Embryonic facial prominence (tissue), 1 donor: ENCODE data around the gene ZNF618.

Experiments used
- DNase-seq: peaks from one replicate; pipeline ENCODE4 v3.0.0-alpha.2; 2016; ENCODE audit errors: extremely low spot score

ZNF618 gene

GRCh38 chr9:113957351-113957750, 81.2 kb downstream of the ZNF618 start:
- DNase-seq: no peak

- DNase-seq: peak; percentile 52
Observed at GRCh38 chr9:113957821-113958341, 81.8 kb downstream of the ZNF618 start.

DNA sequence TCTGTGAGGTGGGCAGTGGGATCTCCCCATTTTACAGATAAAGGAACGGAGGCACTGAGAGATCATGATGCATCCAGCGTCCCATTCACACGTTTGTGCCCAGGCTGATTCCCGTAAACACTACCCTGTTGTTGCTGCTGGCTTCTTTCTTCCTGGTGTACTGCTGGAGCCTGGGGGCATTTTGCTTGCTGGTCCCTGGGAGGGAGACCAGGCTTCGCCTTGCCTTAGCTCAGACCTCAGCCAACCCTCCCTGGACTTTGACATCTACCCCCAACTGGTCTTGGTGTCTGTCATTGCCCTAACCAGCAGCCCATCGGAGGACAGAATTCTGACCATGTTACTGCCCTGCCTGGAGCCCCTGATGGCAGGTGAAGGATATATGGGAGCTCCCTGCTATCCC, 82.4 kb downstream of the ZNF618 start:
- no peak for DNase-seq

DNA sequence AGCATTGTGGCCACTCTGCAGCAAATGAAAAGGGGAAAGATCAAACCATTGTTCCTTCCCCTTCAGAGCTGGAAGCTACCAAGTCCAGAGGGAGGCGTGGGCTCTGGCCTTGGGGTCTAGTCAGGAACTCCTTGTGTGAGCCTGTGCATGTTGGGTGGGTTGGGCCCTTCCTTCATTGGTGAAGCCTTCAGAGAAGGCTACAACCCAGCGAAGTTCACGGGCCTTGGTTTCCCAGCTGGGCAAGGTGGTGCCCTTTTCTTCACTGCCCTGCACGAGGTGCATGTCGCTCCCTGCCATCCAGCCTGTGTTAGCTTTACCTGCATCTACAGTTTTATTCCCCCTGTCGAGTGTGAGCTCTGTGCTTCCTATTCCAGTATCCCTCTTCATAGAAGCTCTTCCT, 84.7 kb downstream of the ZNF618 start:
- DNase-seq: no peak

- DNase-seq: no peak
Observed at GRCh38 chr9:113962396-113962795, 86.3 kb downstream of the ZNF618 start.

GRCh38 chr9:113963017-113963620, 87.0 kb downstream of the ZNF618 start:
- DNase-seq: no peak

- no peak for DNase-seq
Observed at GRCh38 chr9:113963696-113964494, 87.8 kb downstream of the ZNF618 start.

GRCh38 chr9:113964495-113965170, 88.5 kb downstream of the ZNF618 start:
- no peak for DNase-seq

DNA sequence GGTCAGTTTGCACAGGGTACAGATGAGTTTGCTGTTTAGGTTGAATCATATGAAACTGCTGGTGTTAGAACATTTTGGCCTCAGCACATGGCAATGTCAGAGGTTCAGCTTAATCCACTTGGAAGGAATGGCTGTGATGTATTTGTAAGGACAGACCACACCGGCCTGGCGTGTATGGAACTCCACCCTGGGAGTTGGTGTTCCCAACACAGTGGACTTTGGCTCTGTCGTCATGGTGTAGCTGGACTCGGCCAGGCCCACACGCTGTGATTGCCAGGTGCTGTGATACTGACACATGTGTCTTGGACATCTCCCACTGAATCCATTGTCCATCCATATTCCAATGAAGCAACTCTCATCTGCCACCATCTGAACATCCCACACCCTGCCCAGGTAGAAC, 90.3 kb downstream of the ZNF618 start:
- no peak for DNase-seq

DNA sequence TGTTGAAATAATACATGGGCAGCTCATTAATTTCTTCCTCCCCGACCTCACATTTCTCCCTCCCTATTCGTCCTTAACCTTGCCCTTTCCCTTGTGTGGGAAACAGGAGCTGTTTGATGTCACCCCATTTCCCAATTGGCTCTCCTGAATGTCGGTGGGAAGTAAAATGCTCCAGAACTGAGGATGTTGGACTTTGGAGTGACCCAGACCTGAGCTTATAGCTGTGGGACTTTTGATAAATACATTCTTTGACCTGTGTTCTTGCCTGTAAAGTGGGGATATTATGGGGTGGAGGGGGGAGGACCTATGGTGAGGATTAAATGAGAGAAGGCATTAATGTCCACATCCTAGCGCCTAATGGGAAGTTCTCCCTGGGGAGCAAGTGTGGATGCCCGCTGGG, 91.3 kb downstream of the ZNF618 start:
- DNase-seq: no peak

GRCh38 chr9:113969343-113969742, 93.2 kb downstream of the ZNF618 start:
- DNase-seq: no peak

DNA sequence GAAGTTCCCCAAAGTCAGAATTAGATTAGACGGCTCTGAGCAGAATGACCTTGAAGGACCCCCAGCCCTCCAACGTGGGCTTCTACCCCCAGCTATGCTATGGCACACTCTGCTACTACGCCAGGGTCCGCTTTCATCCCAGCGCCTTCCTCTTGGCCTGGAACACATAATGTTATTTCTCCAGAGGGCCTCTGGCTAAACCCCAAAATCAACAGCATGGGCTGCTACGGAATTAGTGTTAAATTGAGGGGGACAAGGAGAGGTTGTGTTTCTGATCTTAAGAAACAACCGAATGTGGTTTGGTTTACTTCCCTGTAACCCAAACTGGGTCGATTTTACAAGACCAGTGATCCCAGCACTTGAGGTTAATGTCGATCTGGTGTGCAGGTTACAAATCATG, 97.1 kb downstream of the ZNF618 start:
- no peak for DNase-seq

GRCh38 chr9:113973963-113974413, 97.9 kb downstream of the ZNF618 start:
- no peak for DNase-seq

GRCh38 chr9:113976915-113977314, 100.8 kb downstream of the ZNF618 start:
- no peak for DNase-seq

GRCh38 chr9:113978725-113979342, 102.7 kb downstream of the ZNF618 start:
- DNase-seq: no peak

GRCh38 chr9:113979343-113980127, 103.4 kb downstream of the ZNF618 start:
- no peak for DNase-seq

- no peak for DNase-seq
Observed at GRCh38 chr9:113984639-113985380, 108.7 kb downstream of the ZNF618 start.

- DNase-seq: no peak
Observed at GRCh38 chr9:113985968-113986585, 110.0 kb downstream of the ZNF618 start.

GRCh38 chr9:113986931-113987330, 110.8 kb downstream of the ZNF618 start:
- DNase-seq: no peak

DNA sequence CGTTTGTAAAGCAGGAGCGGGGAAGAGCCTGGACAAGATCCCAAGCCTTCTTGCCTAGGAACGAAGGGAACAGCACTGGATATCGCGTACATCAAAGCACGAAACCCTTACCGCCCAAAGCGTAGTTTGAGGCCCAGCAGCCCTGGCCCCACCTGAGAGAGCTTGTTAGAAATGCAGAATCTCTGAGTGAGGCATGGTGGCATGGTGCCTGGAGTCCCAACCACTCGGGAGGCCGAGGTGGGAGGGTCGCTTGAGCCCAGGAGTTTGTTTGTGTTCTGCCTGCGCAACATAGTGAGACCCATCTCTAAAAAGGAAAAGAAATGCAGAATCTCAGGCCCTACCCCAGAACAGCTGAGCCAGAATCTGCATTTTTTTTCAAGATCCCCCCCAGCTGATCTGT, 111.4 kb downstream of the ZNF618 start:
- no peak for DNase-seq
